Neural cell (in vitro differentiated cells): ENCODE results near the gene AGT.

Experiments
- CTCF ChIP-seq: fragments of 450-650 bp; IDR thresholded peaks from 2 replicates; pipeline ENCODE4 v1.5.1; 2014; ENCODE audit warnings: antibody characterized with exemption, mild to moderate bottlenecking, moderate library complexity; ENCODE audit not compliant: poor library complexity, severe bottlenecking
- EP300 ChIP-seq: fragments of 450-650 bp; conservative IDR thresholded peaks from 2 replicates; pipeline ENCODE4 v1.6.1; 2014; ENCODE audit warnings: antibody characterized with exemption, mild to moderate bottlenecking, moderate library complexity; ENCODE audit not compliant: poor library complexity, severe bottlenecking
- EZH2 ChIP-seq: fragments of 200-600, 300-800 bp; shearing (Covaris generic), sonication (generic); IDR thresholded peaks from 2 replicates; pipeline ENCODE4 v1.6.1; 2014; ENCODE audit warnings: antibody characterized with exemption, low read length, borderline replicate concordance, mild to moderate bottlenecking; ENCODE audit not compliant: insufficient read depth, poor library complexity, severe bottlenecking
- MXI1 ChIP-seq: fragments of 450-650 bp; conservative IDR thresholded peaks from 2 replicates; pipeline ENCODE4 v1.6.1; 2014; ENCODE audit warnings: antibody characterized with exemption, mild to moderate bottlenecking; ENCODE audit not compliant: poor library complexity, severe bottlenecking
- POLR2AphosphoS5 ChIP-seq: IDR thresholded peaks from 2 replicates; pipeline ENCODE4 v1.6.1; 2012
- RAD21 ChIP-seq: fragments of 450-650 bp; conservative IDR thresholded peaks from 2 replicates; pipeline ENCODE4 v1.6.1; 2014; ENCODE audit warnings: antibody characterized with exemption, mild to moderate bottlenecking, moderate library complexity
- REST ChIP-seq: IDR thresholded peaks from 2 replicates; pipeline ENCODE4 v1.6.1; 2012; ENCODE audit warnings: borderline replicate concordance

- TF ChIP-seq CTCF (no peak), EP300 (no peak), RAD21 (no peak), EZH2 (no peak), MXI1 (no peak), REST (no peak), POLR2AphosphoS5 (no peak)
Observed at GRCh38 chr1:230707732-230708630, 5.9 kb downstream of the AGT start.
